ENCODE data around the gene STYX.

The STYX gene

DNA sequence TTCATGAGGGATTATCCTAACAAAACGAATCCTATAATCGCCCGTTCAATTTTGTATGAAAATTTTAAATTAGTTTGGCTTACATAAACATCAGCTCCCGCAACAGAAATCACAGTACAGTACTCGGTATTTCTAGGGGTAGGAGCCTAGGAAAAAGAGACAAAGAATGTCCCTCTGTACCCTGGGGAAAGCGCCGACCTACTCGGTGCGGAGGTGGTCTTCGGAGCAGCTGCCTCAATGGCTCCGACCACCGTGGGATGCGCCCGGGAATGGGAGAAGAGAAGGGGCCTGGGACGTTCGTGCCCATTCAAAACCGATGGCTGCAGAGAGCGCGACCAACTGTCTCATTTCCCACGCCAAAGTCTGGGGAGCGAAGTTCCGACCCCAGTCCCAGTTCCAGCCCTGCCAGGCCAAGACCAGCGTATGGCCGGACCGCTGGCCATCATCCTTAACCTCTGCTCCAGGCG is 60.8 kb downstream of the STYX start:
- no peak for DNase-seq

- peak; percentile 87 for DNase-seq
These were observed 61.5 kb downstream of the STYX start, which contains the start of gene GNPNAT1 for GRCh38 chr14:52791223-52792096. Gene GNPNAT1 (minus strand): TSS chr14:52791607. CDS start chr14:52784650, 6,957 bp downstream.

DNA sequence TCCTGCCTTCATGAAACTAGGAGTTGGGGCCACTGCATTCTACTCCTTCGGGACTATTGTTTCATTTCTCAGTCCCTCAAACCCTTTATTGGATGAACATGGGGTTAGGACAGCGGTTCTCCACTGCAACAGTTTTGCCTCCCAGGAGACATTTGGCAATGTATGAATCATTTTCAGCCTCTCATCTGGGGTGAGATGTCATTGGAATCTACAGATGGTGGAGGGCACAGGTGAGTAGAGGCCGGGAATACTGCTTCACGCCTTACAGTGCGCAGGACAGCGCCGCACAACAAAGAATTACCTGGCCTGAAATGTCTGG is 62.1 kb downstream of the STYX start:
- DNase-seq = no peak

DNA sequence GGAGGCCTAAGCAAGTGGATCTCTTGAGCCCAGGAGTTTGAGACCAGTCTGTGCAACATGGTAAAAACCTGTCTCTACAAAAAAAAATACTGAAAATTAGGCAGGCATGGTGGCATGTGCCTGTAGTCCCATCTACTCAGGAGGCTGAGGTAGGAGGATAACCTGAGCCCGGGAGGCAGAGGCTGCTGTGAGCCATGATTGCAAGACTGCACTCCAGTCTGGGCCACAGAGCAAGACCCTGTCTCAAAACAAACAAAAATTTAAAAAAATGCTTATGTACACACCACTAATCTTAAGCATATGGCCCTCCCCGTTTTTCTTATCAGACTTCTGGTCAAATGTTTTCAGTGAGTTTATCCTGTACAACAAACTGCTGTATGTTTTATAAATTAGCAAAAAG is 63.1 kb downstream of the STYX start:
- no peak for DNase-seq

DNA sequence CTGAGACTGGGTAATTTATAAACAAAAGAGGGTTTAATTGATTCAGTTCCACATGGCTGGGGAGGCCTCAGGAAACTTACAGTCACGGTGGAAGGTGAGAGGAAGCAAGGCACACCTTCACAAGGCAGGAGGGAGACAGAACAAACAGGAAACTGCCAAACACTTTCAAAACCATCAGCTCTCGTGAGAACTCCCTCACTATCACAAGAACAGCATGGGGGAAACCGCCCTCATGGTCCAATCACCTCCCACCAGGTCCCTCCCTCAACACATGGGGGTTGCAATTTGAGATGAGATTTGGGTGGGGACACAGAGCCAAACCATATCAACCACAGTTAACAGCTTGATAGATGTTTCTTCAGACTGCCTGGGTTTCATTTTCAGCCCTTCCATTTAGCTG is 67.7 kb downstream of the STYX start:
- no peak for DNase-seq

- DNase-seq = no peak
These were observed 68.9 kb downstream of the STYX start for GRCh38 chr14:52798826-52799225.

GRCh38 chr14:52801014-52801712 is 71.2 kb downstream of the STYX start:
- no peak for DNase-seq

DNA sequence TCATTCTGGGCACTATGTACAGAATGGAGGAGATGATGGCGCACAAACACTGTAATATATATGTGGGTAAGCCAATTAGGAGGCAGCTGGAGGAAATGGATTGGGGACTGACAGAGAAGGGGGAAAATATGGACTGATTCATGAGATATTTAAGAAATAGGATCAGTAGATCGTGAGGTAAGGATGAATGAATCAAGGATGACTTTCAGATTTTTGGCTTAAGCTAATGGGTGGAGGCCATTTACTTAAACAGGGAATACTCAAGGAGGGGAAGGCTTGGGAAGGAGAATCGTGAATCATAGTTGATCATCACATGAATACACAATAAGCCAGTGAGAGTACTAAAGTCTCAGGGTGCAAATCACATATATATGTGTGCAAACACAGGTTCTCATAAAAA is 72.6 kb downstream of the STYX start:
- no peak for DNase-seq

DNA sequence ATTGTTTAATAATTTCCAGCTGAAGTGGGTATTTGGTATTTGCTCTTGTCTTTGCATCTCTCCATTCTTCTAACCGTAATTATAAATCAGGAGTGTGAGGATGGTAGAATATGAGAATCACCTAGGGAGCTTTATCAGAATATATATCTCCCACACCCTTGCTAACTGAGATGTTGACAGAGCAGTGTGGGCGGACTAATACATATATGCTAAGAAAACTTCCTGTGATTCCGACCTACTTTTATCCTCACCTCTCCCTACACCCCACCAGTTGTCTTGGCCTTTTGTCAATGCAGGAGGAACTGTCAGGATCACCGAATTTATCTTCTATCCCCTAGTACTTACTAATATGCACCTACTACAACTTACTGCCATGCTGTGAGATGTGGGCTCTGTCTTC is 76.1 kb downstream of the STYX start:
- no peak for DNase-seq

- no peak for DNase-seq
These were observed 78.1 kb downstream of the STYX start for GRCh38 chr14:52808101-52808500.

- no peak for DNase-seq
These were observed 91.9 kb downstream of the STYX start for GRCh38 chr14:52821805-52822250.

- DNase-seq = no peak
These were observed 94.5 kb downstream of the STYX start for GRCh38 chr14:52824462-52824861.

All from activated effector memory CD4-positive, alpha-beta T cell treated with Interleukin-2 at 50 U/mL for 16 hours (primary cell).